ENCODE measurements around the gene HOGA1.

GRCh38 chr10:97546456-97547270 is 37.5 kb upstream of the HOGA1 start:
- TF ChIP-seq CTCF (IDR thresholded peaks at IDR 0.05; ENCODE audit: low read depth, low read length), result no peak
- no peak for TF ChIP-seq POLR2A (IDR thresholded peaks at IDR 0.05; ENCODE audit: extremely low read depth, insufficient read length)
- no peak for TF ChIP-seq MYC (IDR thresholded peaks at IDR 0.05; ENCODE audit: low read depth, low read length)
- TF ChIP-seq, protein P1, sequence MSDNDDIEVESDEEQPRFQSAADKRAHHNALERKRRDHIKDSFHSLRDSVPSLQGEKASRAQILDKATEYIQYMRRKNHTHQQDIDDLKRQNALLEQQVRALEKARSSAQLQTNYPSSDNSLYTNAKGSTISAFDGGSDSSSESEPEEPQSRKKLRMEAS (IDR thresholded peaks at IDR 0.05; ENCODE audit: low read depth, low read length), result no peak
